Measurements from ENCODE around the gene SALL3. TPM values are rescaled to one million over a fixed set of nuclear protein-coding genes. Genes with fewer than 3 reads are reported as not detected.

The SALL3 gene
- polyA plus RNA-seq, 3 donors = 0.03 TPM; not detected in 2

DNA sequence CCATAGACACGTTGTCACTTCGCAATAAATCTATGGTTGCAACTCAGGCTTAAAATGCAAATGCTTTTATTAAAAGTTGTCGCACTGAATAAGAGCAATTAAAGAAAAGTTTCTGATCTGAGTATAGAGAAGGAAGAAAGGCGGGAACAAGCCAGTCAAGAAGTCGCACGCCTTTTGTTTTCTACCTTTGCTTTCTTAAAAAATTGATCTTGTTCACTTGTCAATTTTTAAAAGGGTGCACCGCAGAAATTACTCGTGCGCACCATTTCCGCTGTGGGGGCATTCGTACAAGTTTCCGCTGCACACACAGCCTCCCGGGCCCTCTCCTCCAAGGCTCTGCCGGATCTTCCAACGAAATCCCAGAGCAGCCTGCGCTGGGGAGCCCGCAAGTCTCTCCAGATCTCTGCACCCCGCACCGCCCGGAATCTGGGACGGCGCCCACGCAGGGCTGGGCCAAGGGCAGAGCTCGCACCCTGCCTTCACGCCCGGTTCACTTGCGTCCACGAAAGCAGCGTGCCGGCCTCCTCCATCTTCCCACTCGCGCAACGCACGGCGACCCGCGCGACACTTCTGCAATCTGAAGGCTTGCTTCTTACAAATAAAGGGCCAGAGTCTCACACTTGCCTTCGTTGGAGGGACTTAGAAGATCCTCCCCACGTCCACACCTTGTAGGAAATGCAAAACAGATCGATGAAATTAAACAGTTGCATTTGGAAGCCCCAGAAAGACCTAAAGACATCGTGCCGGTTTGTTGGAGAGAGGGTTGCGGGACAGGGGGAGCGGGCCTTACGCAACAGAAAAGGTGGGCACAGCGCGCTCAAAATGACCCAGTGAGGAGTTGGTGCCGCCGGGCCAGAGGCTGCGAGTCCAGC, 2.6 kb upstream of the SALL3 start:
- WGBS, 3 donors = 5 to 8% (median 5%) methylated on average over 51 of the region's 51 CpGs
- no peak overlapping the region for H3K27ac ChIP-seq (ENCODE audit: low read depth, low read length)

DNA sequence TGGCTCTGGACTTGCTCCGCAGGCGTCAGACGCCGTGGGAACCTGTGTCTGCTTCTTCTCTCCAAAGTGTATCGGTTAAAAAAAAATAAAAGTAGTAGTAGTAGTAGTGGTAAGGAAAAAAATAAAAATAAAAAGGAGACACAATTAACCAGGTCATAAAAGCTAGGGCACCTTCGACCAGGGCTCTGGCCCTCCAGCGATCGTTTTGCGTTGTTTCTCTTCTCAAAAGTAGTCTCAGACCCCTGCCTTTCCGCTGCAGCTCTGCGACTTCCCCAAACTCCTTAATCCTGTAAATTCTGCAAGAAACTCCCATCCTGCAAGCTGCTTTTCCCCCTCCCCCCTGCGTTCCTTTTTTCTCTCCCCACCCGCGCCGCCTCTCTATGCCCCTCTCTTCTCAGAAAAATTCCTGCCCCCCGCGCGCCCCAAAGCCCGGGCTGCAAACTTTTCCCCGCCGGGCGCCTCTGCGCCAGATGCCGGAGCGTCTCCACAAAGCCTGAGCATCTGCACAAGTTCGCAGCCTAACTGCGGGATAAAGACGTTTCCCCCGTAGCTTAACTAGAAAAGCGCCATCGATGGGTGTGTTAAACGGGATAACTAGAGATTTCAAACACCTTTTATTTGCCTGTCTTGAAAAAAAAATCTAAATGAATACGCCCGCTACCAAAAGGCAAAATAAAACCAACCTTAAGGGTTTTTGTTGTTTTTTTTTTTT, 1.8 kb upstream of the SALL3 start:
- 3 to 5% (median 5%) methylated on average over 34 of the region's 34 CpGs for WGBS, 3 donors
- no peak overlapping the region for H3K27ac ChIP-seq (ENCODE audit: low read depth, low read length)

DNA sequence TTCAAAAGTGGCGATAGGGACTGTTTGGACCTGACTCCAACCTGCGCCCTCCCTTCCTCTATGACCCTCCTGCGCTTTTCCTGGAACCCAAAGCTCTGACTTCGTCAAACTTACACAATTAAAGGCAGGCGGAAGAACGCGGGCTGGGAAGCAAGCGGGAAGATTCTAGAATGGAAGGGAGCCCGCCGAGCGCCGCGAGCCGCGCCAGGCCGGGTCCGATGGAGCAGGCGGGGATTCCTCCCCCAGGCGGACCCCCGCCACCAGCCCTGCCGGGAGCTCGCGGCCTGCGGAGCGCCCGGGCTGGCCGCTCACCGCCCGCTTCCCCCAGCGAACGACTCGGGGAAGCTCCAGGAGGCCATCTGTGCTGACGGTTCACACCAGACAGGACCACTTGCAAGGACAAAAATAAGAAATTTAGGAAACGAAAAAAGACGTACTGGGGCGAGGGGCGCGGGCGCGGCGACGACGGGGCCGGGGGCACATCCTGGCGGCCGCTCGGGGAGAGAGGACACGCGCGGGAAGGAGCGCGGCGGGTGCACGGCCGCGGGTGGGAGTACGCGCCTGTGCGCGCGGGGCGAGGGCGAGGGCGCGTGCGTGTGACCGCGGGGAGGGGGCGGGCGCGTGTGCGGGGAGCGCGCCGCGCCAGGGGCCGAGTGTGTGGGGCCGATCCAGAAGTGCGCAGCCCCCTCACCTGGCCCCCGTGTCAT, 1.1 kb upstream of the SALL3 start:
- no peak overlapping the region for H3K27ac ChIP-seq (ENCODE audit: low read depth, low read length)
- WGBS, 3 donors = 1 to 3% (median 3%) methylated on average over 59 to 80 of the region's 80 CpGs

DNA sequence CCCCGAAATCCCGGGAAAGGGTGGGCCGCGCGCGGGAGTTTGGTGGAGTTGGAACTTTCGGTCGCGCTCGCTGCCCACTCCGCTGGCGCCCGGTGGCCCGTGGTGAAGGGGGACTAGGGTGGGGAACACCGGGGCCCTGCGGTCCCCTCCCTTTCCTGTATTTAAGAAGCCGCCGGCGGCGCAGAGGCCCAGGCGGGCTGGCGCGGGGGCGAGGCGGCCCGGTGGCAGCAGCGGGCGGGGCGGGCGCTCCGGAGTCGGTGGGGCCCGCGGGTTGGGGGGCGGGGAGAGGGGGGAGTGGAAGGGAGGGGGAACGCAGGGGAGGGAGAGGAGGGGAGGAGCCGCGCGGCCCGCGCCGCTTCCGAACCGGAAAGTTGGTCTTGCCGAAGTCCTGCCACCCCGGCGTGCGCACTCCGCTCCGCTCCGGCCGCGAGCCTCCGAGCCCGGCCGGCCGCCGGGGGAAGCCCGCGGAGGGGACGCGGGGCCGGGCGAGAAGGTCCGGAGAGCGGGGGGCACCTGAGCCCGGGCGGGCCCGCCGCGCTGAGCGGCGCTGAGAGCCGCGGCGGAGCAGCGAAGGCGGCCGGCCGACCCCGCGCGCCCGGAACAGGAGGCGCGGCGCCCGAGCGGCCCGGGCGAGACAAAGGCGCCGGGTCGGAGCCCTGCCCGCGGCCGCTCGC, 425 bp upstream of the SALL3 start:
- no peak overlapping the region for H3K27ac ChIP-seq (ENCODE audit: low read depth, low read length)
- 1 to 2% (median 2%) methylated on average over 53 to 98 of the region's 98 CpGs for WGBS, 3 donors

DNA sequence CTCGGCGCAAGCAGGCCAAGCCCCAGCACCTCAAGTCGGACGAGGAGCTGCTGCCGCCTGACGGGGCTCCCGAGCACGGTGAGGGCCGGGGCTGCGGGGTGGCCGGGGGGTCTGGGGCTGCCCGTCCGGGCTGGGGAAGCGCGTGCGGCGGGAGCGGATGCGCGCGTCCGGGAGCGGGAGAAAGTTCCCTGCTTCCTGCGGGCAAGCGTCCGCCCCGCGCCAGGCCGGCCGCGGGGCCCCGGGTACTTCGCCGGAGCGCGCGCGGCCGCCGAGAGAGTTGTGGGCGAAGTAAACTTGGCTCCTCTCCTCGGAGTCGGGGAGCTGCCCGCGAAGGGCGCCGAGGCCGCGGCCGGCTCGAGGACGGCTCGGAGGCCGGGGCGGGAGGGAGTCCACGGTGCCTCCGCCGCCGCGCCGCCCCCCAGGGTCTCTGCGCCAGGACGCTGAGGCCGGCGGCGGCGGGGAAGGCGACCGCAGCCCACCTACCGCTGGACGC, 707 bp downstream of the SALL3 start:
- no peak overlapping the region for H3K27ac ChIP-seq (ENCODE audit: low read depth, low read length)
- WGBS, 3 donors = 3 to 5% (median 3%) methylated on average over 52 to 71 of the region's 71 CpGs

DNA sequence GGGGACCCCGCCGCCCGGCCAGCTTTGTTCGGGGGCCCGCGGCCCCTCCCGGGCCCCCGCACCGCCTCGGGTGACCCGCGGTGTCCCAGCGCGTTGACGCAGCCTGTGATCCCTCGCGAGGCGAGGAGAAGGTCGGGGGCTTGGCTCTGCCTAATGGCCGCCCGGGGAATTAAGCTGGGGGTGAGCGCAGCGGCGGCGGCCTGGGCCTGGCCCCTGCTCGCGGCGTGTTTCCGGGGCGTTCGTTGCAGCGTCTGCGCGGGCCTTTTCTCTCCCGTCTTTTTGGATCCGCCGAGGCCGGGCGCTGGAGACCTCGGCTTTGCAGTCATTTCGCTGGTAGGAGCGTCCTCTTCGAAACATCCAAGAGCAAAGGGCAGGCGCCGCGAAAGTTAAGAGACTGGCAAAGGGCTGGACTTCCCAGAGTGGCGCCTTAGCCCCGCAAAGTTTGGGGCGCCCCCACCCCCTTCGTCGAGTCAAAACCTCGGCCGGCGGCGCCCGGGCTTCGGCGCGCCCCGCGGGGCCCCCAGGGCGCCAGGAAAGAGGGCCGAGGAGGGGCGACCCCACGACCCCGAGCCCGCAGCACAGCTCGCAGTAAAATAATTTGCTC, 1.3 kb downstream of the SALL3 start:
- 2% methylated on average over 63 to 68 of the region's 68 CpGs for WGBS, 3 donors
- H3K27ac ChIP-seq (ENCODE audit: low read depth, low read length) = no peak overlapping the region

DNA sequence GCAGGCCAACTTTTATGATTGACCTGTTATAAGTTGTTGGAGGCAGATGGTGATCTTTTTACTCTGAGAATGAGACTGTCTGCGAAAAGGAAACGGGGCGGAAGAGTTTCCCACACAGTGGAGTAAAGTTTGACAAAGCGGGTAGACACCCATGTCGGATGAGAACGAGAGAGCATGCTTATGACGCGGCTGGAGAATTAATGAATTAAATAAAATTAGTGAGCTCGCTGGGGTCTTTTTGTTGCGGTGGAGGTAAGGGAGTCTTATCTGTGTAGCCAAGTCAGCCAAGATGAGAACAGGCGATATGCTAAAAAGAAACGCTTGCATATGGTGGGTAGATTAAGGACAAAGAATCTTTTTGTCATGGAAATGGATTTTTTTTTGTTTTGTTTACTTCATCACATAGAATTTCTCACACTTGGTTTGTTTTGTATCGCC, 1.8 kb downstream of the SALL3 start:
- no peak overlapping the region for H3K27ac ChIP-seq (ENCODE audit: low read depth, low read length)
- 10 to 15% (median 13%) methylated on average over 13 of the region's 13 CpGs for WGBS, 3 donors

DNA sequence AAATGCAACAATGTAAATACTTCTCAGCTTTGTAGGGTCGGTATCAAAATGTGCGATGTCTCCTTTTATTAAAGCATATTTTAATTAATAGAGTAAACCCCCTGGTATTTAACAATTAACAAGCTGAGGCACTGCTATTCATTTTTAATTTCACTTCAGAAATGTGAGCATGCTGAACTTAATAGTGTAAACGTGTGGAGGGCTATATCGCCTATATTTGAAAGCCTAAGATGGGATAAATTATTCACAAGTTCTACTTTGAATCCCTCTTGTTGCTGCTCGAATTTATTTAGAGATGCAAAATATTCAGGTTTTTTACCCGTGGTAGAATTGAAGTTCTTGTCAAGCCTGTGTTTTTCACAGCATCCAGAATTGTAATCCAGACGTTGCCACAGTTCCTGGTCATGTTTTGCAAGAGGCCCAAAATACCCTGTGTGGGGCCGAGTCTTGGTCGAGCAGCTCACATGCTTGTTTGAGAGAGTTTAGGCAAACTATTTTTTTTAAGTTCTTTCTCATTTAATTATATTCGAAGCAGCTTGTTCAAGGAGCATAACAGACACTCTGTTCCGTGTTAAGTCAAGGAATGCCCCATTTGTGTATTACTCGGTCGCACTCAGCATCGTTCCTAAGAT, 2.5 kb downstream of the SALL3 start:
- H3K27ac ChIP-seq (ENCODE audit: low read depth, low read length) = no peak overlapping the region
- WGBS, 3 donors = 7 to 10% (median 9%) methylated on average over 14 of the region's 14 CpGs

DNA sequence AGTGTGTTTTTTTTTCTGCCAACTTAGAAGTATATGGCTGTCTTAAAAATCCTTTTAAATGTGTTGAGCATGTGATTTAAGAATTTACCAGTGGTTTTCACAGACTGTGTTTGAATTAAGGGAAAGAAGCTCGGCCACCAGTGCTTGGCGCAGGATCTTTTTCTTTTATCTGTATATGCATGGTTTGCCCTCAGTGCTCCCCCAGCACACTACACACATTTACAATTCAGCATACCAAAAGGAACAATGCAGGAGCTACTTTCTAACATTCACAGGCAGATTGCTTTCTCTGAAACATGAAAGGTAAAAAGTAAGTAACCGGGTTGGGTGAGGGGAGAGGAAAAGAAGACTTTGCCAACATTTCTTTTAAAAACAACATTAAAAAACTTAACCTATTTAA, 3.9 kb downstream of the SALL3 start:
- 30 to 51% (median 42%) methylated on average over 3 of the region's 3 CpGs for WGBS, 3 donors

DNA sequence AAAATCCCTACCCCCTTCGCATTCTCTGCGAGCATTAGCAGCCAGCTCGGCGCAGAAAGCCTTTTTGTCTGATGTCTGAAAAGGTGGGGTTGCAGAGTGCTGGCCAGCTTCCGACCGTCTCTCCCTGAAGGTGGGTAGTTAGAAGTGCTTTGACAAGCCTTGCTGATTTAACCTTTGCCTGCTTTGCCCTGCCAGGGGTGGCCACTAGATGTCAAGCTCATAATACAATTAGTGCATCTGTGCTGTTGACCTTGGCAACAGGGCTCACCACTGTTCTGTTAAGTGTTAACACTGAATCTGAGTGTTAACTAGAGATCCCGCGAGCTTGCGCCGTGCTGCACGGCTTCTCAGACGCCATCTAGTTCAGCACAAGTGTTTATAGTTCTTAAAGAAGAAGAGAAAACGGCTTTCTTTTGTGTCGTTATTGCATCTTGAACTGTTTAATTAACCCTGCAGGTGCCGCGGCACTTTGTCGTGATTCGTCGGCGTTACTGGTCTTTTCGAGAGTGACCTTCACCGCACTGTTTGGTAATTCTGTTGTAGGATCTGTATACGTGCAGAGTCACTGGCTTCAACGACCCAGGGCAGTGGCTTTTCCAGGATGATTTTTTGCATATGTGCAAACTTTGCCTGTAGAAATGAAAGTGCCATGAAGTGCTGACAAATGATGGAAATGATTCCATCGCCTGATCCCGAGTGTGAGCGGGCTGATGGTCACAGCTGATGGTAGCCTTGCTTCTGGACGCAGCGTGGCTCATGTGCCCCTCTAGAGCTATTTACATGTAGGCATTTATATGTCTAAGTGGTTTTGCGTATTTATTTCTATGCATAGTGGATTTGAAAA, 5.5 kb downstream of the SALL3 start:
- H3K27ac ChIP-seq (ENCODE audit: low read depth, low read length) = no peak overlapping the region
- 15 to 28% (median 25%) methylated on average over 30 of the region's 30 CpGs for WGBS, 3 donors

More for the DNA sequence above, 3.9 kb downstream of the SALL3 start:
- no peak overlapping the region for H3K27ac ChIP-seq (ENCODE audit: low read depth, low read length)

DNA sequence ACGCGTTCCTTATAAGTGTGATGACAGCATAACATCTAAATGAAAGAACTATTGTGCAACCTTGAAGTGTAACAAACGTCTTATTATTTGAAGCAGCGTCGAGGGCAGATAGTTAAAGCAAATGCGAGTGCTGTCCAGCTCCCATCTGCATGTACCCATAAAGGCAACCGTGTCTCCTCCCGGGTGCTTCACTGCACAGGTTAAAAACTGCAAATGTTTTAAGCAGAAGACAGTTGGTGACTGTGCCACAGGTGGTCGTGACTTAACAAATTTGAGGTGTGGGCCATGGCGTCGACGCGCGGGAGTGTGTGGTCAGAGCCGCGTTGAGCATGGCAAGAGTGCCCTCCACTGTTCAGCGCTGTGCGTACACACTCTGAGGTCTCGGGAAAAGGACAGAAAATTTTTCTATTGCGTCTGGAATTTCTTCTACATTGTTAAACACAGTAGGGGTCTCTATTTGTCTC, 6.4 kb downstream of the SALL3 start:
- WGBS, 3 donors = 6 to 11% (median 8%) methylated on average over 20 of the region's 20 CpGs
- H3K27ac ChIP-seq (ENCODE audit: low read depth, low read length) = no peak overlapping the region

DNA sequence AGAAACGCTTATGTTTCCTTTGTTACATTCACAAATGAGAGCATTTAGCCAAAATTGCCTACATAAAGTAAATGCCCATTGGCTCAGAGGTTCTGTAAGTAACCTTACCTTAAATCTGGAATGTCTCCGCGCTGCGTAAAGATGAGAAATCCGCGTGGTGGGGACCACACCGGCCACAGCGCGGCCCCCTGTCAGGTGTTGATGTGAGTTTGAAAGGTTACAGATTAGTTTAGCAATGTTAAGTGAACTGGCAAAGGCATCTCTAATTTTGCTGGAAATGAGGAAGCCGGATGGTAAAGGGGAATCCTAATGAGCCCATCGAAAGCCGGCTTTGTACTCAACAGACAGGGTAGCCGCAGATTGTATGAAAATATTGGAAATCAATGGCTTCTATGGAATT, 11.8 kb downstream of the SALL3 start:
- H3K27ac ChIP-seq (ENCODE audit: low read depth, low read length) = no peak overlapping the region
- 57 to 82% (median 81%) methylated on average over 13 of the region's 13 CpGs for WGBS, 3 donors

DNA sequence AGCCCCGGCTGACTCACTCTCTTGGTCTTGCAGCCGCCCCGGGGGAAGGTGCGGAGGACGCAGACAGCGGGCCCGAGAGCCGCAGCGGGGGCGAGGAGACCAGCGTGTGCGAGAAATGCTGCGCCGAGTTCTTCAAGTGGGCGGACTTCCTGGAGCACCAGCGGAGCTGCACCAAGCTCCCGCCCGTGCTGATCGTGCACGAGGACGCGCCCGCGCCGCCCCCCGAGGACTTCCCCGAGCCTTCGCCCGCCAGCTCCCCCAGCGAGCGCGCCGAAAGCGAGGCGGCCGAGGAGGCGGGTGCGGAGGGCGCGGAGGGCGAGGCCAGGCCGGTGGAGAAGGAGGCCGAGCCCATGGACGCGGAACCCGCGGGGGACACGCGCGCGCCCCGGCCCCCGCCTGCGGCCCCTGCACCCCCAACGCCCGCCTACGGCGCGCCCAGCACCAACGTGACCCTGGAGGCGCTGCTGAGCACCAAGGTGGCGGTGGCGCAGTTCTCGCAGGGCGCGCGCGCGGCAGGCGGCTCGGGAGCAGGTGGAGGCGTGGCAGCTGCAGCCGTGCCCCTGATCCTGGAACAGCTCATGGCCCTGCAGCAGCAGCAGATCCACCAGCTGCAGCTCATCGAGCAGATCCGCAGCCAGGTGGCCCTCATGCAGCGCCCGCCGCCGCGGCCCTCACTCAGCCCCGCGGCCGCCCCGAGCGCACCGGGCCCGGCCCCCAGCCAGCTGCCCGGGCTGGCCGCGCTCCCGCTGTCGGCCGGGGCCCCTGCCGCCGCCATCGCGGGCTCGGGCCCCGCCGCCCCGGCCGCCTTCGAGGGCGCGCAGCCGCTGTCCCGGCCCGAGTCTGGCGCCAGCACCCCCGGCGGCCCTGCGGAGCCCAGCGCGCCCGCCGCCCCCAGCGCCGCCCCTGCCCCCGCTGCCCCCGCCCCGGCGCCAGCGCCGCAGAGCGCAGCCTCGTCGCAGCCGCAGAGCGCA, 12.7 kb downstream of the SALL3 start:
- no peak overlapping the region for H3K27ac ChIP-seq (ENCODE audit: low read depth, low read length)
- WGBS, 3 donors = 83 to 96% (median 92%) methylated on average over 109 to 129 of the region's 129 CpGs

DNA sequence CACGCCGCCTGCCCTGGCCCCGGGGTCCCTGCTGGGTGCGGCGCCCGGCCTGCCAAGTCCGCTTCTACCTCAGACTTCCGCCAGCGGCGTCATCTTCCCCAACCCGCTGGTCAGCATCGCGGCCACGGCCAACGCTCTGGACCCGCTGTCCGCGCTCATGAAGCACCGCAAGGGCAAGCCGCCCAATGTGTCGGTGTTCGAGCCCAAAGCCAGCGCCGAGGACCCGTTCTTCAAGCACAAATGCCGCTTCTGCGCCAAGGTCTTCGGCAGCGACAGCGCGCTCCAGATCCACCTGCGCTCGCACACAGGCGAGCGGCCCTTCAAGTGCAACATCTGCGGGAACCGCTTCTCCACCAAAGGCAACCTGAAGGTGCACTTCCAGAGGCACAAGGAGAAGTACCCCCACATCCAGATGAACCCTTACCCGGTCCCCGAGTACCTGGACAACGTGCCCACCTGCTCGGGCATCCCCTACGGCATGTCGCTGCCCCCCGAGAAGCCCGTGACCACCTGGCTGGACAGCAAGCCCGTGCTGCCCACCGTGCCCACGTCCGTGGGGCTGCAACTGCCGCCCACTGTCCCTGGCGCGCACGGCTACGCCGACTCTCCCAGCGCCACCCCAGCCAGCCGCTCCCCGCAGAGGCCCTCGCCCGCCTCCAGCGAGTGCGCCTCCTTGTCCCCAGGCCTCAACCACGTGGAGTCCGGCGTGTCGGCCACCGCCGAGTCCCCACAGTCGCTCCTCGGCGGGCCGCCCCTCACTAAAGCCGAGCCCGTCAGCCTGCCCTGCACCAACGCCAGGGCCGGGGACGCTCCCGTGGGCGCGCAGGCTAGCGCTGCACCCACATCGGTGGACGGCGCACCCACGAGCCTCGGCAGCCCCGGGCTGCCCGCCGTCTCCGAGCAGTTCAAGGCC, 13.7 kb downstream of the SALL3 start:
- 96 to 98% (median 97%) methylated on average over 84 to 90 of the region's 90 CpGs for WGBS, 3 donors
- H3K27ac ChIP-seq (ENCODE audit: low read depth, low read length) = no peak overlapping the region

DNA sequence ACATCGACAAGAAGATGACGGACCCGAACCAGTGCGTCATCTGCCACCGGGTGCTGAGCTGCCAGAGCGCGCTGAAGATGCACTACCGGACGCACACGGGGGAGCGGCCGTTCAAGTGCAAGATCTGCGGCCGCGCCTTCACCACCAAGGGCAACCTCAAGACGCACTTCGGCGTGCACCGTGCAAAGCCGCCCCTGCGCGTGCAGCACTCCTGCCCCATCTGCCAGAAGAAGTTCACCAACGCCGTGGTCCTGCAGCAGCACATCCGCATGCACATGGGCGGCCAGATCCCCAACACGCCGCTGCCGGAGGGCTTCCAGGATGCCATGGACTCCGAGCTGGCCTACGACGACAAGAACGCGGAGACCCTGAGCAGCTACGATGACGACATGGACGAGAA, 14.4 kb downstream of the SALL3 start:
- H3K27ac ChIP-seq (ENCODE audit: low read depth, low read length) = no peak overlapping the region
- WGBS, 3 donors = 97 to 99% (median 97%) methylated on average over 35 to 37 of the region's 37 CpGs

Data from adipose tissue (tissue), 3 donors.